NCI-H1930 (cell line): Measurements from ENCODE around the gene FAM234B.

ENCODE experiments used
- DNase-seq, 2 experiments: peaks; one replicate each; lab custom pipeline; 2025; lab: John Stamatoyannopoulos, UW

The FAM234B gene, protein sequence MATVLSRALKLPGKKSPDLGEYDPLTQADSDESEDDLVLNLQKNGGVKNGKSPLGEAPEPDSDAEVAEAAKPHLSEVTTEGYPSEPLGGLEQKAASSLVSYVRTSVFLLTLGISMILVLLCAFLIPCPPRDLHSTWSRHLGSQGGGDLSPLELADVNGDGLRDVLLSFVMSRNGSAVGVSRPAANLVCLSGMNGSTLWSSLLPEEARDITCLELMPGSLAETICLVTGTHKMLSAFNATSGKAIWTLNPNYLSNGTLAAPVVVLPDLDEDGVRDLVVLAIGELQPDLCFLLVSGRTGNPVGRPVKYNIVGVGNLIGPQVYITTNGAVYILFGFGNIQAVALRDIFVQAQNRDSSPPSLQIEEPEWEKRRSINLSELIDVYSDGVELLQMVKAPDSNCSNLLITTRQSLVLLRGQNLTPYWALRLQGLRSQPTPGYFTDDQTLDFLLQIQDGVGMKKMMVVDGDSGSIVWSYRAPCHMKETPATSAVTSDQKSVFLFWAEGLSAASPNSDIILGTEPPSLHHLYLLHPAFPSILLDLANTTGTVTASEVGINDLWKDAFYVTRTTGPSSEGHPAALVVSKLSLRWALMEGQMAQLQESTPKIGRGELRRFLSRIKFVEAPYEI

GRCh38 chr12:13044002-13044905 is at the start of gene FAM234B:
Gene FAM234B, plus strand, starts transcription at chr12:13044381. Its CDS starts 23 bp downstream, at chr12:13044404.
- peak; percentile 68 to 79 for DNase-seq

GRCh38 chr12:12995088-12995487 is 49.1 kb upstream of the FAM234B start:
- DNase-seq: no peak

DNA sequence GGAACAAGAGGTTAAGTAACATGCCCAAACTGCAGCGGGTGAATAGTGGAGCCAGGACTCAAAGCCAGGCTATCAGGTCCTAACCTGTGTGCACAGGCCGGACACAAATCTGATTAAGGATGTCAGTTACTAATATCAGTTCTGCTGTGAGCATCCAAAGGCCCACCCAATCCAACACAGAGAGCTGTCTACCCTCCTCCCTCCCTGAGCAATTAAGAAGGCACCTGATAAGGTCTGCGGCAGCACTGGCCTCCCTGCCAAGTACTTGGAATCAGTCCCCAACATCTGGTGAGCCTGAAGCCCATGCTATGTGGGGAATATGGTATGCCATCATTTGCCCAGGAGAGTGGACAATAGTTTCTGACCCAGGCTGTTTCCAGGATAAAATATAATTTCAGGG is 48.0 kb upstream of the FAM234B start:
- no peak for DNase-seq

DNA sequence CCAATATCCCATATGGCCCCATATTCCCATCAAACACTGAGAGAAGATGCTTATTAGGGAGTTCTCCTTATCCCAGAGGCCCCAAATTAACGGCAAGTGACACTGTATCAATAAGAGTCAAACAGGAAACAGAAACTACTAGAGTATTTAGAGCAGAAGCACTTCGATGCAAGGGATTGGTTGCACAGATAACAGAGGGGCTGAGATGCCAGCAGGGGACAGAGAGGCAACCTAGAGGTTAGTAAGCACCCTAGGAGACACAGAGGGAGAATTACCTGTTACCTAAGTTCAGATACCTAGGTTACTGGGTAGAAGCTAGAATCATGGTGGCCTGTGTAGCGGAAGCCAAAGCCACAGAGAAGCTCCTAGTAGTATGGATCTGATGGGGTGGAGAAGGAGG is 47.0 kb upstream of the FAM234B start:
- DNase-seq: no peak

DNA sequence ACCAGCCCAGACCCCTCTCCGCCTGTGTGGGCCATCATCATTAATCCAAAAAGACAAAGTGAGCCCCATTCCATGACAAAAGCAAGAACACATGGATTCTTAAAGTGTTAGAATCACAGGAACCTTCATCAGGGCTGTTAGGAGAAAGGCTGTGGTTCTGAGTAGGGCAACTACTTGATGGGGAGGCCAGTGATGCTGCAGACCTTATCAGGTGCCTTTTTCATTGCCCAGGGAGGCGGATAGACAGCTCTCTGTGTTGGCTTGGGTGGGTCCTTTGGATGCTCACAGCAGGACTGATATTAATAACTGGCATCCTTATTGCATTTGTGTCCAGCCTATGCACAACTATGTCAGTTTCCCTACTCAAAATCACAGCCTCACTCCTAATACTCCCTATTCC is 46.4 kb upstream of the FAM234B start:
- DNase-seq: no peak

- DNase-seq: no peak
These were observed 45.9 kb upstream of the FAM234B start for GRCh38 chr12:12998248-12998647.

DNA sequence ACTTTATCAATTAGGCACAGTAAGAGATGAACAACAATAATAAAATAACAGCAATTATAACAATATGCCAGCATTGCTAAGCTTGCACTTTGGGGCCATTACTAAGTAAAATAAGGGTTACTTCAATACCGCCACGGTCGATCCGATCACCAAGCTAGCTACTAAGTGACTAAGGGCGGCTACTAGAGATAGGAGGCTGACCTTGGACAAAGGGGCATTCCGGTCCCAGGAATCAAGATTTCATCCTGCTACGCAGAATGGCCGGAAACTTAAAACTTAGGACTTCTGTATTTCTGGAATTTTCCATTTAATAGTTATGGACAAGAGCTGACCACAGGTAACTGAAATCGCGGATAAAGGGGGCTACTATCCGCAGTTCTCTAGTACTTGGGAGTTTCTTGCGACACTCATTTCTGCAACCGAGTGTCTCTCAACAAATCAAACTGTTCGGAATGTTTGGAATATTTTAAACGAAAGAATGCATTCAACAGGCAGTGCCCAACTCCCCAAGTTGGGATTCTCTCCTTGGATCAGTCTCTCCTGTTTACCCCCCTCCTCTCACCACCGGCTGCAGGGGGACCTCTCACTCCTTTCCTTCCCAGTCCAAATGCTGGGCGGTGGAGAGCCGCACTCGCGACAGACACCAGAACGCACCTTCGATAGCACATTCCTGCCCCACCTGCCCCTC is 44.8 kb upstream of the FAM234B start:
- no peak for DNase-seq

GRCh38 chr12:12999959-13000615 is 44.1 kb upstream of the FAM234B start, which contains the start of gene HEBP1:
Gene HEBP1, minus strand, starts transcription at chr12:13000265. Its CDS starts 151 bp downstream, at chr12:13000114.
- DNase-seq: peak; percentile 71 to 89

DNA sequence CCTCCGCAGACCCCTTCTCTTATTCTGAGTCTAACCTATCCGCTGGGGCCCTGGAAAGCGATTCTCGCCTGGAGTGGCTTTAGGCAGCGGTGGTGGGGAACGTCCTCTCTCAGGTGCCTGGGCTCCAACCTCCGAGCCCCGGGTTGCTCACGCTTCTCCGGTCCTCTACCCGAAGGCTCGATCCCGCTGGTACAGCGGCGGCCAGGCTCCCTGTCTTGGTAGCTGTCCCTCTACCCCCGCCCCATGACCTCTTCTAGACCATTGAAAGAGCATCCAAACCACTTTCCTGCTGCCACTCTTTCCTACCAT is 43.6 kb upstream of the FAM234B start:
- DNase-seq: peak; percentile 60 to 65

GRCh38 chr12:13000925-13001774 is 43.0 kb upstream of the FAM234B start:
- peak; percentile 65 to 75 for DNase-seq

DNA sequence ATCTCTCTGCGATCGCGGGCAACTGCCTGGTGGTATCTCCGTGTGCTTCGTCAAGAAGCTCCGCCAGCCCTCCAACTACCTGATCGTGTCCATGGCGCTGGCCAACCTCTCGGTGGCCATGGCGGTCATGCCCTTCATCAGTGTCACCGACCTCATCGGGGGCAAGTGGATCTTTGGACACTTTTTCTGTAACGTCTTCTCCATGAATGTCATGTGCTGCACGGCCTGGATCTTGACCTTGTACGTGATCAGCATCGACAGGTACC is 42.5 kb upstream of the FAM234B start:
- no peak for DNase-seq

GRCh38 chr12:13002301-13003097 is 41.7 kb upstream of the FAM234B start:
- DNase-seq: no peak

GRCh38 chr12:13004361-13004760 is 39.8 kb upstream of the FAM234B start:
- DNase-seq: no peak

GRCh38 chr12:13004986-13005385 is 39.2 kb upstream of the FAM234B start:
- no peak for DNase-seq

GRCh38 chr12:13005649-13006048 is 38.5 kb upstream of the FAM234B start:
- DNase-seq: peak in 1 of 2 experiments; percentile 19

DNA sequence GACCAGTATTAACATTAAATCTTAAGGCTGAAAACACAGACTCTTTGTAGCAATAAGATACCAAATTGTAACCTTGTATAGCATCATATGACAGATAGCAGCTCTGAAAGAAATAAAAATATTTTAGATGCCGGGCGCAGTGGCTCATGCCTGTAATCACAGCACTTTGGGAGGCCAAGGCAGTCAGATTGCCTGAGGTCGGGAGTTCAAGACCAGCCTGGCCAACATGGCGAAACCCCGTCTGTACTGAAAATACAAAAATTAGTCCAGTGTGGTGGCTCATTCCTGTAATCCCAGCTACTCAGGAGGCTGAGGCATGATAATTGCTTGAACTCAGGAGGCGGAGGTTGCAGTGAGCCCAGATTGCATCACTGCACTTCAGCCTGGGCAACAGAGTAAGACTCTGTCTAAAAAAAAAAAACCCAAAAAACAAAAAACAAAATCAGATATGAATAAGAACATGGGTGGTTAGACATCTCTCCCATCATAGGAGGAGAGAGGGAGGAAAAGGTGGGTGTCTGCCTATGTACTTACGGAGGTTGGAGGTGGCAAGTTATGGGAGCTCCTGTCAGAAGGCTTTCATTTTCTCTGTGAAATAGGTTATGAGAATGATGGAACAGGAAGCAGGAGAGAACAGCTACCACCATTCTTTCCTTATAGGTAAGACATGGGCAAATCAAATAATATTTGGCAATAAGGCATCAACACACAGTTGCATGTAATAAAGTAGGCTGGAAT is 36.5 kb upstream of the FAM234B start:
- no peak for DNase-seq

DNA sequence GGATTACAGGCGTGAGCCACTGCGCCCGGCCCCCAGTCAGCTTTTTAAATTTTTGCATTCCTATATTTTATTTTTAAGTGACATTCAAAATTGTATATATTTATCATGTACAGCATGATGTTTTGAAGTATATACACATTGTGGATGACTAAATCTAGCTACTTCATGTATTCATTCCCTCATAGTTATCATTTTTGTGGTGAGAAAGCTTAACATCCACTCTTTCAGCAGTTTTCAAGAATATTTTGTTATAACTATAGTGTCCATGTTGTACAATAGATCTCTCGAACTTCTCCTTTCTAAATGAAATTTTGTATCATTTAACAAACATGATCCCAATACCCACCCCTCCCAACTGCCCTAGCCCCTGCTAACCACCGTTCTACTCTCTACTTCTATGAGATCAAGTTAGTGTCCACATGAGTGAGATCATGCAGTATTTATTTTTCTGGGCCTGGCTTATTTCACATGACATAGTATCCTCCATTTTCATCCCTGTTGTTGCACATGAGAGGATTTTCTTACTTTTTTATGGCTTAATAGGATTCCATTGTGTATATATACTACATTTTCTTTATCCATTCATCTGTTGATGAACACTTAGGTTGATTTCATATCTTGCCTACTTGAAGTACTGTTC is 35.3 kb upstream of the FAM234B start:
- DNase-seq: no peak

DNA sequence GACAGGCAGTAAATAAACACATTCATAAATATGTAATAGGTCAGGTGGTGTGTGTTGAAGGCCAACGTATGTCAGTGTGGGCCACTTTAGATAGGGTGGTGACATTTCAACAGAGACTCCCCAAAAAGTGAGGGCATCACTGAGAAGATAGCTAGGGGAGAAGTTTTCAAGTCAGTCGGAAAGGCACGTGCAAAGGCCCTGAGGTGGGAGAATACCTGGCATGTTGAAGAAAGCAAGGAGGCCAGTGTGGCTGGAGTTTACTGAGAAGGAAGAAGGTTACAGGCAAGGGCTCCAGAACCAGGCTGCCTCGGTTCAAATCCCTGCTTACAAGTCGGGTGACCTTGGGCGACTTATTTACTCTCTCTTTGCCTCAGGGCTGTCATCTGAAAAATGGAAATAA is 33.1 kb upstream of the FAM234B start:
- no peak for DNase-seq

DNA sequence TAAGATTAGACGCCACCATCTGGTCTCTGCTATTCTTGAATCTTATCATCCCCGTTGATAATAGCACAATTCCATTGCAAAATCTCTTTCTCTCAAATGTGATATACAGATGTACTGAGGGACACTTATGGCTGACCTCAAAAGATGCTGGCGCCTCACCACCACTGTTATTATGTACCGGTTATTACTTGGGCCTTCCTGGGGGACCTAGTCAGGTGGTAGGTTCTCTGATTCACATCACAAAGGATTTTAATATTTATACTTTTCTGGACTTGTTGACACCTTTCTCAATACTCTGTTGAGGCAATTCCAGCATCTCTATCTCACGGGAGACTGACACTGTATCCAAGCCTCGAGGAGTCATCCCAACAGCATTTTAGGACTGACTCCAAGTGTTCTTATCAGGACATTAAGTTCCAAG is 21.3 kb upstream of the FAM234B start:
- no peak for DNase-seq
